Activated B cell treated with CpG ODN at 0.5 μM for 24 hours (primary cell): Measurements from ENCODE around the gene SUSD4. TPM values are rescaled to one million over a fixed set of nuclear protein-coding genes. Genes with fewer than 3 reads are reported as not detected.

ENCODE experiments used
- ATAC-seq: fragments of 200-7000 bp; cut with Tn5 transposase; one replicate; pipeline ENCODE4 v1.10.0; 2021; ENCODE audit warnings: low read depth, mild to moderate bottlenecking, moderate library complexity
- CTCF ChIA-PET: fragments of 350-600 bp; sonication (Branson Sonifier 250); formaldehyde crosslinking; loops from one replicate; lab custom pipeline; 2021; ENCODE audit warnings: antibody characterized with exemption; lab: Charles Lee
- POLR2A ChIA-PET: fragments of 350-600 bp; sonication (Branson Sonifier 250); formaldehyde crosslinking; loops from one replicate; lab custom pipeline; 2021; ENCODE audit warnings: antibody characterized with exemption; lab: Charles Lee
- DNase-seq: peaks from one replicate; pipeline ENCODE4 v3.0.0; 2022
- H3K27ac Mint-ChIP-seq: one replicate; pipeline ENCODE4 v1.8.0; 2020; ENCODE audit warnings: mixed read lengths
- H3K27me3 Mint-ChIP-seq: one replicate; pipeline ENCODE4 v1.8.0; 2021; ENCODE audit warnings: mixed read lengths
- H3K36me3 Mint-ChIP-seq: one replicate; pipeline ENCODE4 v1.8.0; 2021; ENCODE audit warnings: low read depth, mixed read lengths
- H3K4me1 Mint-ChIP-seq: one replicate; pipeline ENCODE4 v1.8.0; 2021; ENCODE audit warnings: mixed read lengths
- H3K4me3 Mint-ChIP-seq: one replicate; pipeline ENCODE4 v1.8.0; 2020; ENCODE audit warnings: mild to moderate bottlenecking, mixed read lengths
- H3K9me3 Mint-ChIP-seq: one replicate; pipeline ENCODE4 v1.8.0; 2020; ENCODE audit warnings: mixed read lengths
- CTCF ChIP-seq: fragments of 200-600 bp; IDR thresholded peaks from one replicate; pipeline ENCODE4 v1.8.0; 2022; ENCODE audit warnings: antibody characterized with exemption, mild to moderate bottlenecking
- intact Hi-C: fragments of 100-400 bp; cut with micrococcal nuclease; formaldehyde crosslinking; loops from one replicate; pipeline ENCODE4 v1.15.1; 2024
- total RNA-seq: library from RNA; stranded (reverse); gene quantifications from 2 replicates; pipeline ENCODE4 v1.2.3, GENCODE V29; 2022

The SUSD4 gene
- total RNA-seq, 1 donor from 2014 or later, result not detected

GRCh38 chr1:223394706-223395105 lies 30.7 kb upstream of the SUSD4 start:
- H3K4me3 Mint-ChIP-seq, result no peak overlapping the region
- CTCF ChIA-PET, result no interaction called here
- H3K9me3 Mint-ChIP-seq, result peaks cover under 1% of the 10 kb centered on the region
- TF ChIP-seq CTCF, result no peak
- H3K27ac Mint-ChIP-seq, result no peak overlapping the region
- ATAC-seq, result no peak
- H3K27me3 Mint-ChIP-seq, result peaks cover 14% of the 10 kb centered on the region
- no peaks in the 10 kb centered on the region for H3K4me1 Mint-ChIP-seq
- intact Hi-C loops, result no loop called here
- POLR2A ChIA-PET, result no interaction called here
- no peak for DNase-seq
- no peaks in the 10 kb centered on the region for H3K36me3 Mint-ChIP-seq

- DNase-seq (no peak), ATAC-seq (no peak)
- no peak for TF ChIP-seq CTCF
- POLR2A ChIA-PET, result no interaction called here
- CTCF ChIA-PET, result no interaction called here
- intact Hi-C loops, result no loop called here
- Mint-ChIP-seq H3K4me3 (no peak overlapping the region), H3K4me1 (no peaks in the 10 kb centered on the region), H3K27me3 (peaks cover 17% of the 10 kb centered on the region), H3K27ac (no peak overlapping the region), H3K36me3 (no peaks in the 10 kb centered on the region), H3K9me3 (no peaks in the 10 kb centered on the region)
Measured at GRCh38 chr1:223394242-223394641, 30.3 kb upstream of the SUSD4 start.

GRCh38 chr1:223393275-223394214 lies 29.6 kb upstream of the SUSD4 start, which contains the start of gene CCDC185:
Gene CCDC185 (plus strand): TSS chr1:223393415. CDS start chr1:223393476, 61 bp downstream.
- Mint-ChIP-seq H3K9me3 (no peaks in the 10 kb centered on the region), H3K27me3 (peaks cover 17% of the 10 kb centered on the region), H3K4me1 (no peaks in the 10 kb centered on the region), H3K4me3 (no peak within 1 kb of the TSS), H3K27ac (no peak within 1 kb of the TSS), H3K36me3 (no peaks in the 10 kb centered on the region)
- DNase-seq, result no peak
- ATAC-seq, result no peak
- ChIA-PET CTCF (no interaction called here), POLR2A (no interaction called here)
- intact Hi-C loops, result no loop called here
- no peak for TF ChIP-seq CTCF

- Mint-ChIP-seq H3K36me3 (no peaks in the 10 kb centered on the region), H3K27ac (no peak overlapping the region), H3K27me3 (peaks cover 19% of the 10 kb centered on the region), H3K4me1 (no peaks in the 10 kb centered on the region), H3K9me3 (no peaks in the 10 kb centered on the region), H3K4me3 (no peak overlapping the region)
- POLR2A ChIA-PET, result no interaction called here
- DNase-seq, result no peak
- CTCF ChIA-PET, result no interaction called here
- ATAC-seq, result no peak
- no peak for TF ChIP-seq CTCF
- intact Hi-C loops, result no loop called here
Measured at GRCh38 chr1:223390618-223391017, 26.6 kb upstream of the SUSD4 start.

GRCh38 chr1:223386013-223386412 lies 22.0 kb upstream of the SUSD4 start:
- no peak overlapping the region for H3K4me3 Mint-ChIP-seq
- H3K27ac Mint-ChIP-seq, result no peak overlapping the region
- TF ChIP-seq CTCF, result no peak
- DNase-seq (no peak), ATAC-seq (no peak)
- no peaks in the 10 kb centered on the region for H3K4me1 Mint-ChIP-seq
- peaks cover 9% of the 10 kb centered on the region for H3K27me3 Mint-ChIP-seq
- H3K9me3 Mint-ChIP-seq, result no peaks in the 10 kb centered on the region
- no peaks in the 10 kb centered on the region for H3K36me3 Mint-ChIP-seq
- ChIA-PET POLR2A (no interaction called here), CTCF (no interaction called here)
- intact Hi-C loops, result no loop called here
